H1 (cell line): ENCODE measurements around the gene SYNPO. TPM values are rescaled to one million over a fixed set of nuclear protein-coding genes. Genes with fewer than 3 reads are reported as not detected.

Experiments used
- BRCA1 ChIP-seq: IDR thresholded peaks from 2 replicates; pipeline ENCODE4 v1.6.1; 2012; ENCODE audit warnings: low read depth, low read length, improper control_type of control experiment
- EP300 ChIP-seq, 2 experiments: IDR thresholded peaks; 1 replicate in 1 of 2; 2 replicates in 1 of 2; pipeline ENCODE4 v1.6.1; 2011 to 2012; ENCODE audit warnings: low read depth in 2 of 2, low read length in 2 of 2, mild to moderate bottlenecking in 2 of 2, borderline replicate concordance in 1 of 2, inconsistent platforms in 1 of 2, moderate library complexity in 1 of 2
- FOSL1 ChIP-seq: IDR thresholded peaks from 2 replicates; pipeline ENCODE4 v1.6.1; 2011; ENCODE audit warnings: mild to moderate bottlenecking, low read depth, low read length, moderate library complexity; ENCODE audit not compliant: insufficient read depth
- SIN3A ChIP-seq, 2 experiments: IDR thresholded peaks in 1 of 2; conservative IDR thresholded peaks in 1 of 2; 2 replicates each; pipeline ENCODE4 v1.6.1; 2011 to 2012; ENCODE audit warnings: low read length in 2 of 2, improper control_type of control experiment in 1 of 2, low read depth in 1 of 2, mild to moderate bottlenecking in 1 of 2
- SP1 ChIP-seq: IDR thresholded peaks from 2 replicates; pipeline ENCODE4 v1.6.1; 2011; ENCODE audit warnings: low read depth, low read length
- YY1 ChIP-seq: IDR thresholded peaks from 2 replicates; pipeline ENCODE4 v1.6.1; 2011; ENCODE audit warnings: low read depth, mild to moderate bottlenecking, low read length
- ZNF274 ChIP-seq: IDR thresholded peaks from 2 replicates; pipeline ENCODE4 v1.7.0; 2012; ENCODE audit warnings: low read length, borderline replicate concordance; ENCODE audit errors: extremely low read depth
- polyA plus RNA-seq, 7 experiments: library from polyadenylated mRNA; depleted of rRNA in 3 of 7; stranded (reverse) in 5 of 7; unstranded in 2 of 7; fragments of >200 nt in 5 of 7; fragments of 200-250 nt in 2 of 7; gene quantifications; 1 replicate in 5 of 7; 2 replicates in 1 of 7; 4 replicates in 1 of 7; pipeline versions ENCODE4 v1.2.1 to v1.2.3, GENCODE V29; 2011 to 2013; ENCODE audit warnings: missing spikeins in 2 of 7, mixed read lengths in 2 of 7
- total RNA-seq: library from RNA; stranded (reverse); fragmentation: NEBNext Ultra II Directional; extraction: Animal tissue kit (Norgen Biotek cat#: 25700); gene quantifications from 2 replicates; pipeline ENCODE4 v1.2.1, GENCODE V29; 2021

Gene SYNPO
- total and polyA plus RNA-seq, 2 of the 8 experiments (the other 6 are each of a cell fraction or from before 2014, with no cell fraction given), result 2.3 TPM

- TF ChIP-seq SIN3A (conservative IDR thresholded peaks at IDR 0.05 in 1 of 2, IDR thresholded peaks at IDR 0.05 in 1 of 2; ENCODE audit: low read depth in 1 of 2, low read length in 2 of 2), result no peak
- no peak for TF ChIP-seq ZNF274
- no peak for TF ChIP-seq FOSL1
- TF ChIP-seq SP1, result no peak
- TF ChIP-seq BRCA1, result no peak
- TF ChIP-seq YY1, result no peak
- TF ChIP-seq EP300 (IDR thresholded peaks at IDR 0.05; ENCODE audit: borderline replicate concordance in 1 of 2, low read depth in 2 of 2, low read length in 2 of 2), result no peak
Measured at GRCh38 chr5:150596313-150596712, 44.1 kb upstream of the SYNPO start (continued).
